Thyroid gland (tissue), 4 donors: Measurements from ENCODE around the gene MRFAP1L1.
A peak's percentile ranks its signal among the peaks of the same experiment; 100 is the strongest.

ENCODE experiments used
- POLR2A ChIP-seq, 2 donors: fragments of 450-650 bp; IDR thresholded peaks; one replicate each; pipeline ENCODE4 v1.6.1; 2017; ENCODE audit warnings: antibody characterized with exemption in 2 of 2, mild to moderate bottlenecking in 2 of 2, moderate library complexity in 1 of 2
- TF ChIP-seq, protein P1 (sequence below), 6 experiments: fragments of 200-600 bp in 3 of 6; fragments of 450-650 bp in 3 of 6; sonication (generic) in 3 of 6; IDR thresholded peaks; one replicate each; pipeline ENCODE4 v1.5.1; 2016 to 2019; ENCODE audit warnings: antibody characterized with exemption in 6 of 6, mild to moderate bottlenecking in 2 of 6, inconsistent platforms in 1 of 6, moderate library complexity in 1 of 6

DNA sequence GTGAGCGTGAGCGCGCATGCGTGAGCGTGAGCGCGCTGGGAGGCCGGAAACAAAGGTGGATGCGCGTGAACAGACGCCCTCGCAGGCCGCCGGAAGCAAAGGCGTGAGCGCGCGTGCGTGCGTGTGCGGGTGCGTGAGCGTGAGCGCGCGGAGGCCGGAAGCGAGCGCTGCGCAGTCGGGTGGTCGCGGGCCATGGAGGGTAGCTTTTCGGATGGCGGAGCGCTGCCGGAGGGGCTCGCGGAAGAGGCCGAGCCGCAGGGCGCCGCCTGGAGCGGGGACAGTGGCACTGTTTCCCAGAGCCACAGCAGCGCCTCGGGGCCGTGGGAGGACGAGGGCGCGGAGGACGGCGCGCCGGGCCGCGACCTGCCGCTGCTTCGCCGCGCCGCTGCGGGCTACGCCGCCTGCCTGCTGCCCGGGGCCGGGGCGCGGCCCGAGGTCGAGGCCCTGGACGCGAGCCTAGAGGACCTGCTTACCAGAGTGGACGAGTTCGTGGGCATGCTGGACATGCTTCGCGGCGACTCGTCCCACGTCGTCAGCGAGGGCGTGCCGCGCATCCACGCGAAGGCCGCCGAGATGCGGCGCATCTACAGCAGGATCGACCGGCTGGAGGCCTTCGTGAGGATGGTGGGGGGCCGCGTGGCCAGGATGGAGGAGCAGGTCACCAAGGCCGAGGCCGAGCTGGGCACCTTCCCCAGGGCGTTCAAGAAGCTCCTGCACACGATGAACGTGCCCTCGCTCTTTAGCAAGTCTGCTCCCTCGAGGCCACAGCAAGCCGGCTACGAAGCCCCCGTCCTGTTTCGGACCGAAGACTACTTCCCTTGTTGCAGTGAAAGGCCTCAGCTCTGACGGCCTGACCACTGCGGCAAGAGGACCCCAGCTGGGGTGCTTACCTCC lies 6.6 kb upstream of the MRFAP1L1 start, which contains the start of gene BLOC1S4:
- TF ChIP-seq, protein P1, sequence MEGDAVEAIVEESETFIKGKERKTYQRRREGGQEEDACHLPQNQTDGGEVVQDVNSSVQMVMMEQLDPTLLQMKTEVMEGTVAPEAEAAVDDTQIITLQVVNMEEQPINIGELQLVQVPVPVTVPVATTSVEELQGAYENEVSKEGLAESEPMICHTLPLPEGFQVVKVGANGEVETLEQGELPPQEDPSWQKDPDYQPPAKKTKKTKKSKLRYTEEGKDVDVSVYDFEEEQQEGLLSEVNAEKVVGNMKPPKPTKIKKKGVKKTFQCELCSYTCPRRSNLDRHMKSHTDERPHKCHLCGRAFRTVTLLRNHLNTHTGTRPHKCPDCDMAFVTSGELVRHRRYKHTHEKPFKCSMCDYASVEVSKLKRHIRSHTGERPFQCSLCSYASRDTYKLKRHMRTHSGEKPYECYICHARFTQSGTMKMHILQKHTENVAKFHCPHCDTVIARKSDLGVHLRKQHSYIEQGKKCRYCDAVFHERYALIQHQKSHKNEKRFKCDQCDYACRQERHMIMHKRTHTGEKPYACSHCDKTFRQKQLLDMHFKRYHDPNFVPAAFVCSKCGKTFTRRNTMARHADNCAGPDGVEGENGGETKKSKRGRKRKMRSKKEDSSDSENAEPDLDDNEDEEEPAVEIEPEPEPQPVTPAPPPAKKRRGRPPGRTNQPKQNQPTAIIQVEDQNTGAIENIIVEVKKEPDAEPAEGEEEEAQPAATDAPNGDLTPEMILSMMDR (IDR thresholded peaks at IDR 0.05): peak in 3 of 6 experiments; percentile 26 to 33 (median 27)
- peak; percentile 35 to 88 for TF ChIP-seq POLR2A (IDR thresholded peaks at IDR 0.05)
